ENCODE results near the gene GOLT1A.

- no peak for TF ChIP-seq CTCF (IDR thresholded peaks at IDR 0.05)
- no peak for TF ChIP-seq EP300 (IDR thresholded peaks at IDR 0.05)
- TF ChIP-seq POLR2A (IDR thresholded peaks at IDR 0.05): no peak
These were observed 2.7 kb downstream of the GOLT1A start for GRCh38 chr1:204211046-204211445.
